HEK293T (cell line): ENCODE data around the gene CD82.
A peak's percentile ranks its signal among the peaks of the same experiment; 100 is the strongest.
"Not testable (repeated sequence)": the region's sequence is repeated elsewhere in the genome, so short reads cannot be mapped to it uniquely, and the experiment has no call there.

ENCODE experiments used
- CTCF ChIA-PET: fragments of 350-600 bp; formaldehyde crosslinking; extraction: SDS; loops from one replicate; lab custom pipeline; 2021; ENCODE audit warnings: antibody characterized with exemption, inconsistent platforms; lab: Yijun Ruan, JAX
- POLR2A ChIA-PET: fragments of 350-600 bp; formaldehyde crosslinking; extraction: SDS; loops from one replicate; lab custom pipeline; 2020; ENCODE audit warnings: antibody characterized with exemption, inconsistent platforms; lab: Yijun Ruan, JAX
- DNase-seq: peaks from one replicate; pipeline ENCODE4 v3.0.0; 2012; ENCODE audit warnings: mixed read lengths; ENCODE audit errors: extremely low spot score
- ARNT ChIP-seq: fragments of 450-650 bp; IDR thresholded peaks from 2 replicates; pipeline ENCODE4 v1.6.1; 2017; ENCODE audit warnings: mild to moderate bottlenecking
- BHLHE40 ChIP-seq: fragments of 450-650 bp; IDR thresholded peaks from 2 replicates; pipeline ENCODE4 v1.6.1; 2016; ENCODE audit warnings: mild to moderate bottlenecking, moderate library complexity, borderline replicate concordance
- CTBP1 ChIP-seq: fragments of 450-650 bp; IDR thresholded peaks from 2 replicates; pipeline ENCODE4 v1.6.1; 2016; ENCODE audit warnings: borderline replicate concordance
- ELF4 ChIP-seq: fragments of 450-650 bp; IDR thresholded peaks from 2 replicates; pipeline ENCODE4 v1.6.1; 2017; ENCODE audit warnings: antibody characterized with exemption
- FOXA1 ChIP-seq: fragments of 450-650 bp; IDR thresholded peaks from 2 replicates; pipeline ENCODE4 v1.6.1; 2016; ENCODE audit warnings: mild to moderate bottlenecking
- FOXK2 ChIP-seq: fragments of 450-650 bp; IDR thresholded peaks from 2 replicates; pipeline ENCODE4 v1.6.1; 2016; ENCODE audit warnings: mild to moderate bottlenecking
- FOXM1 ChIP-seq: fragments of 450-650 bp; IDR thresholded peaks from 2 replicates; pipeline ENCODE4 v1.6.1; 2017; ENCODE audit warnings: mild to moderate bottlenecking, borderline replicate concordance
- HDGF ChIP-seq: fragments of 450-650 bp; IDR thresholded peaks from 2 replicates; pipeline ENCODE4 v1.6.1; 2017; ENCODE audit warnings: antibody characterized with exemption, borderline replicate concordance
- L3MBTL2 ChIP-seq: fragments of 450-650 bp; conservative IDR thresholded peaks from 2 replicates; pipeline ENCODE4 v1.6.1; 2016; ENCODE audit warnings: mild to moderate bottlenecking
- LEF1 ChIP-seq: fragments of 450-650 bp; IDR thresholded peaks from 2 replicates; pipeline ENCODE4 v1.6.1; 2017; ENCODE audit warnings: mild to moderate bottlenecking, borderline replicate concordance
- NFRKB ChIP-seq: fragments of 450-650 bp; IDR thresholded peaks from 2 replicates; pipeline ENCODE4 v1.6.1; 2016; ENCODE audit warnings: mild to moderate bottlenecking, moderate library complexity
- SP1 ChIP-seq: fragments of 450-650 bp; IDR thresholded peaks from 2 replicates; pipeline ENCODE4 v1.6.1; 2017
- SUZ12 ChIP-seq: fragments of 450-650 bp; IDR thresholded peaks from 2 replicates; pipeline ENCODE4 v1.6.1; 2016; ENCODE audit warnings: mild to moderate bottlenecking
- TARDBP ChIP-seq: fragments of 450-650 bp; IDR thresholded peaks from 2 replicates; pipeline ENCODE4 v1.6.1; 2016
- ZNF384 ChIP-seq: fragments of 450-650 bp; IDR thresholded peaks from 2 replicates; pipeline ENCODE4 v1.6.1; 2016
- TF ChIP-seq, protein P1 (sequence below): fragments of 450-650 bp; IDR thresholded peaks from 2 replicates; pipeline ENCODE4 v1.6.1; 2016

CD82 gene

DNA sequence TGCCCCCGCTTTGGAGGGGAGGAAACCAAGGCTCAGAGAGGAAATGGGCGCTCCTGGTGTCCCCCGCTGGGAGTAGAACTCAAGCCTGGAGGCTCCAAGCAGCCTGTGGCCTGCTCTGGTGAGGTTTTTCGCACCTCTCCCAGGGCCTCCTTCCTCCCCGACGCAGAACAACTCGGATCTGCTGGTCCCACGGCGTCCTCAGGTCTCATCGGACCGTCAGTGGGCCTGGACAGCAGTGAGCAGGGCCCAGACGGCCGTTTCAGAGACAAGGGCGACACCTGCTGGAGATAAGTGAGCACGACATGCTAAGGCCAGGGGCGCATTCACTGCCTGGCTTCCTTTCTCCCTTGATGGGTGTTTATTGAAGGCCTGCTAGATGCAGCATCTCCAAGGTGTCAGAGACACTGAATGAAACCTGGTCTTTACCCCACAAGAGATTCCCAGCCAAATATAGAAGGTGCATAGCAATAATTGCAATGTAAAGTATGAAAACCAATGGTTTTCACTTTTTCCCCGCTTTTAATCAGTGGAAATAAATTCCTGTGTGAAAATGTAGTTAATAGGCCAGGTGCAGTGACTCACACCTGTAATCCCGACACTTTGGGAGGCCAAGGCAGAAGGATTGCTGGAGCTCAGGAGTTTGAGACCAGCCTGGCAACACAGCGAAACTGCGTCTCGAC is 26.9 kb upstream of the CD82 start:
- CTCF ChIA-PET: interaction anchor here (0.6 to 1.2 kb wide), 3 partner anchors 81 to 405 kb away, joined by 3 to 6 read pairs (median 3); no protein-coding TSS in a partner anchor
- peak; percentile 87 for DNase-seq
- no peak for TF ChIP-seq ARNT
- POLR2A ChIA-PET: no interaction called here

DNA sequence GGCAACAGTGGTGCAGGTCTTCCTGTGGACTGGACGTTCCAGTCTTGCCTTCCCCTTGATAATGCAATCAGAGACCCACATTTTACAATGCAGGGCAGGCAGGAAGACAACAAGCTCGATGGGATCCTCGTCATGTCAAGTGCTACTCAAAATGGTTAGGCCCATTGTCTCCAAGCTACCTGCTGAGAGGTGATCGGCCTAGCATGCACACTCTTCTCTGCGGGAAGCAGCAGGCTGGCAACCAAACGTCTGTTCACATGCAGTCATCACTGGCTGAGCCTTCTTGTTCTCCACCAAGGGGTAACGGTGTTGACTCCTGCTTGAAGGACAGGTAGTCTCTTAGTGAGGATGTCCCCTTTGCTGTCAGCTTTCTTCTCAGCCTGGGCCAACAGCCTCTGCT is 25.5 kb upstream of the CD82 start:
- CTCF ChIA-PET: interaction anchor here (1.2 kb wide), 1 partner anchor 253 kb away, joined by 3 read pairs; no protein-coding TSS in a partner anchor
- POLR2A ChIA-PET: no interaction called here
- TF ChIP-seq SP1 (no peak), CTBP1 (no peak), ZNF384 (no peak), HDGF (no peak), ELF4 (no peak), NFRKB (no peak), SUZ12 (no peak), ARNT (no peak)
- DNase-seq: no peak

DNA sequence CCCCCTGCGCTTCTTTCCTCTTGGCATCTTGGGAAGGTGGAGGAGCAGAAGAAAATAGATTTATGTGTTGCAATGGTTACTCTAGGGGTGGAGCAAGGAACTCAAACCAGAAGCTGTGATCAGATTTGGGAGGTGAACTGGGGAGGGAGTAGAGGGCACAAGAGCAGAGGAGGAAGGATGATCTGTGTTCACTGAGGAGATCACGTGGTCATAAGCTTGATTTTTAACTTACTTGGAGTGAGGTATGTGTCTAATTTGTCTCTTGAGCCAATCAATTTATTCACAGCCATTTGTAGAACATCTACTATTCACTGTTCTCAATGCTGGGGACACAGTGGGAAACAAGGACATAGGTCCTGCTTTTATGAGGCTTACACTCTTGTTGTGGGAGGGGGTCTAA is 24.8 kb upstream of the CD82 start:
- CTCF ChIA-PET: no interaction called here
- DNase-seq: no peak
- TF ChIP-seq SUZ12: no peak
- no peak for TF ChIP-seq LEF1
- no peak for TF ChIP-seq FOXM1
- no peak for TF ChIP-seq BHLHE40
- no peak for TF ChIP-seq FOXK2
- no peak for TF ChIP-seq ZNF384
- no peak for TF ChIP-seq SP1
- POLR2A ChIA-PET: no interaction called here

DNA sequence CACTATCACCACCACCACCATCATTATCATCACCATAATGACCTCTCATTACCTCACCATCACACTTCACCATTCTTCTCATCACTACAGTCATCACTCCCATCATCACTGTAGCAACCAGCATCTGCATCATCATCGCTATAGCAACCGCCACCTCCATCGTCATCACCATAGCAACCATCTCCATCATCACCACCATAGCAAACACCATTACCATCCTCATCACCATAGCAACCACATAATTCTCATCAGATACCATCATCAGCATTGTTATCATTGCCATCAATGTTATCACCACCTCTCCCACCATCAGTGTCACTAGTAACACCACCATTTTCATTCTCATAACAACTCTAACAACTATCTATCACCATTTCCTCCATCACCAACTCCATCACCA is 23.1 kb upstream of the CD82 start:
- ChIA-PET POLR2A (no interaction called here), CTCF (no interaction called here)
- TF ChIP-seq CTBP1 (peak; percentile 57; the same call in 1 of the 2 replicates), BHLHE40 (no peak)
- no peak for DNase-seq

DNA sequence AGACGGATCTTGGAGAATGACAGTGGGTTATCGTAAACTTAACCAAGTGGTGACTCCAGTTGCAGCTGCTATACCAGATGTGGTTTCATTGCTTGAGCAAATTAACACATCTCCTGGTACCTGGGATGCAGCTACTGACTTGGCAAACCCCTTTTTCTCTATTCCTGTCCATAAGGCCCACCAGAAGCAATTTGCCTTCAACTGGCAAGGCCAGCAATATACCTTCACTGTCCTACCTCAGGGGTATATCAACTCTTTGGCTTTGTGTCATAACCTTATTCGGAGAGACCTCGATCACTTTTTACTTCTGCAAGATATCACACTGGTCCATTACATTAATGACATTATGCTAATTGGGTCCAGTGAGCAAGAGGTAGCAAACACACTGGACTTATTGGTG is 18.5 kb upstream of the CD82 start:
- CTCF ChIA-PET, DNase-seq, POLR2A ChIA-PET: not testable (repeated sequence)

DNA sequence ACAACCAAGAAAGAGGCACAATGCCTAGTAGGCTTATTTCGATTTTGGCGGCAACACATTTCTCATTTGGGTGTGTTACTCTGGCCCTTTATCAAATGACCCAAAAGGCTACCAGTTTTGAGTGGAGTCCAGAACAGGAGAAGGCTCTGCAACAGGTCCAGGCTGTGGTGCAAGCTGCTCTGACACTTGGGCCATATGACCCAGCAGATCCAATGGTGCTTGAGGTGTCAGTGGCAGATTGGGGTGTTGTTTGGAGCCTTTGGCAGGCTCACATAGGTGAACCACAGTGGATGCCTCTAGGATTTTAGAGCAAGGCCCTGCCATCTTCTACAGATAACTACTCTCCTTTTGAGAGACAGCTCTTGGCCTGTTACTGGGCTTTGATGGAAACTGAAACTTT is 17.9 kb upstream of the CD82 start:
- CTCF ChIA-PET, POLR2A ChIA-PET, DNase-seq: not testable (repeated sequence)

DNA sequence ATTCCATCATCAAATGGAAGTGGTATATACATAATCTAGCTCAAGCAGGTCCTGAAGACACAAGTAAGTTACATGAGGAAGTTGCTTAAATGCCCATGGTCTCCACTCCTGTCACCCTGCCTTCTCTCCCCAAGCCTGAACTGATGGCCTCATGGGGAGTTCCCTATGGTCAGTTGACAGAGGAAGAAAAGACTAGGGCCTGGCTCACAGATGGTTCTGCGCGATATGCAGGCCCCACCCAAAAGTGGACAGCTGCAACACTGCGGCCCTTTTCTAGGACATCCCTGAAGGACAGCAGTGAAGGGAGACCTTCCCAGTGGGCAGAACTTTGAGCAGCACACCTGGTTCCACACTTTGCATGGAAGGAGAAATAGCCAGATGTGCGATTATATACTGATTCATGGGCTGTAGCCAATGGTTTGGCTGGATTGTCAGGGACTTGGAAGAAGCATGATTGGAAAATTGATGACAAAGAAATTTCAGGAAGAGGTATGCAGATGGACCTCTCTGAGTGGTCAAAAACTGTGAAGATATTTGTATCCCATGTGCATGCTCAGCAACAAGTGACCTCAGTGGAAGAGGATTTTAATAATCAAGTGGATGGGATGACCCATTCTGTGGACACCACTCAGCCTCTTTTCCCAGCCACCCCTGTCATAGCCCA is 17.3 kb upstream of the CD82 start:
- TF ChIP-seq TARDBP: no peak
- no peak for TF ChIP-seq NFRKB
- no peak for TF ChIP-seq FOXA1
- no peak for TF ChIP-seq SP1
- TF ChIP-seq L3MBTL2: no peak
- no peak for TF ChIP-seq BHLHE40
- no peak for TF ChIP-seq LEF1
- TF ChIP-seq ELF4: no peak
- TF ChIP-seq SUZ12: no peak
- no peak for TF ChIP-seq HDGF
- TF ChIP-seq, protein P1, sequence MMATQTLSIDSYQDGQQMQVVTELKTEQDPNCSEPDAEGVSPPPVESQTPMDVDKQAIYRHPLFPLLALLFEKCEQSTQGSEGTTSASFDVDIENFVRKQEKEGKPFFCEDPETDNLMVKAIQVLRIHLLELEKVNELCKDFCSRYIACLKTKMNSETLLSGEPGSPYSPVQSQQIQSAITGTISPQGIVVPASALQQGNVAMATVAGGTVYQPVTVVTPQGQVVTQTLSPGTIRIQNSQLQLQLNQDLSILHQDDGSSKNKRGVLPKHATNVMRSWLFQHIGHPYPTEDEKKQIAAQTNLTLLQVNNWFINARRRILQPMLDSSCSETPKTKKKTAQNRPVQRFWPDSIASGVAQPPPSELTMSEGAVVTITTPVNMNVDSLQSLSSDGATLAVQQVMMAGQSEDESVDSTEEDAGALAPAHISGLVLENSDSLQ: no peak
- TF ChIP-seq FOXK2: no peak
- POLR2A ChIA-PET: no interaction called here
- CTCF ChIA-PET: no interaction called here
- DNase-seq: no peak

DNA sequence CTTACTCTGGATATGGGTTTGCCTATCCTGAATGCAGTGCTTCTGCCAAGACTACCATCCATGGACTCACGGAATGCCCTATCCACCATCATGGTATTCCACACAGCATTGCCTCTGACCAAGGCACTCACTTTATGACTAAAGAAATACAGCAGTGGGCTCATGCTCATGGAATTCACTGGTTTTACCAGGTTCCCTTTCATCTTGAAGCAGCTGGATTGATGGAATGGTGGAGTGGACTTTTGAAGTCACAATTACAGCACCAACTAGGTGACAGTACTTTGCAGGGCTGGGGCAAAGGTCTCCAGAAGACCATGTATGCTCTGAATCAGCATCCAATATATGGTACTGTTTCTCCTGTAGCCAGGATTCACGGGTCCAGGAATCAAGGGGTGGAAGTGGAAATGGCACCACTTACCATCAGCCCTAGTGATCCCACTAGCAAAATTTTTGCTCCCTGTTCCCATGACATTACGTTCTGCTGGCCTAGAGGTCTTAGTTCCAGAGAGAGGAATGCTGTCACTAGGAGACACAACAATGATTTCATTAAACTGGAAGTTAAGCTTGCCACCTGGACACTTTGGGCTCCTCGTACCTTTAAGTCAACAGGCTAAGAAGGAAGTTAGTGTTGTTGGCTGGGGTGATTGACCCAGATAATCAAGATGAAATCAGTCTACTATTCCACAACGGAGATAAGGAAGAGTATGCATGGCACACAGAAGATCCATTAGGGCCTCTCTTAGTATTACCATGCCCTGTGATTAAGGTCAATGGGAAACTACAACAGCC is 16.3 kb upstream of the CD82 start:
- DNase-seq, CTCF ChIA-PET, POLR2A ChIA-PET: not testable (repeated sequence)

DNA sequence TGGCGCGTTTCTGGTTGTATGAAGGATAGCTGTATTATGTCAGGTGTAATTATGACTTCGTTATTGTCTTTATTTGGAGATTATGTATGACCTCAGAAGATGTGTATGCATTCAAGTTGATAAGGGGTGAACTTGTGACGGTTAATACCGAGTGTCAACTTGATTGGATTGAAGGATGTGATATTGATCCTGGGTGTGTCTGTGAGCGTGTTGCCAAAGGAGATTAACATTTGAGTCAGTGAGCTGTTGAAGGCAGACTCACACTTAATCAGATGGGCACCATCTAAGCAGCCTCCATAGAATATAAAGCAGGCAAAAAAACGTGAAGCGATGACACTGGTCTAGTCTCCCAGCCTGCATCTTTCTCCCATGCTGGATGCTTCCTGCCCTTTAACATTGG is 15.3 kb upstream of the CD82 start:
- TF ChIP-seq BHLHE40: no peak
- TF ChIP-seq SUZ12: no peak
- TF ChIP-seq, protein P1: no peak
- TF ChIP-seq FOXK2: no peak
- TF ChIP-seq L3MBTL2: no peak
- no peak for TF ChIP-seq FOXA1
- no peak for TF ChIP-seq LEF1
- TF ChIP-seq FOXM1: no peak
- TF ChIP-seq ARNT: no peak
- no peak for DNase-seq
- ChIA-PET CTCF (no interaction called here), POLR2A (no interaction called here)
